Esophagus muscularis mucosa (tissue), 4 donors: ENCODE data around the gene DMD. TPM values are rescaled to one million over a fixed set of nuclear protein-coding genes. Genes with fewer than 3 reads are reported as not detected.

Source experiments
- DNase-seq: peaks from one replicate; pipeline ENCODE4 v3.0.0-alpha.2; 2017; ENCODE audit errors: extremely low spot score
- H3K27ac ChIP-seq, 4 donors: fragments of 200-600 bp; sonication (generic); replicated peaks in 1 of 4; 1 replicate in 3 of 4; 2 replicates in 1 of 4; pipeline ENCODE4 v1.5.1; 2016 to 2019; ENCODE audit warnings: mild to moderate bottlenecking in 1 of 4
- H3K27me3 ChIP-seq, 4 donors: fragments of 200-600 bp; sonication (generic); one replicate each; pipeline versions ENCODE4 v1.5.1 to v1.6.0; 2016 to 2019
- H3K36me3 ChIP-seq, 4 donors: fragments of 200-600 bp; sonication (generic); one replicate each; pipeline ENCODE4 v1.5.1; 2016 to 2019
- H3K4me1 ChIP-seq, 4 donors: fragments of 200-600 bp; sonication (generic); one replicate each; pipeline ENCODE4 v1.5.1; 2016 to 2019
- H3K4me3 ChIP-seq, 4 donors: fragments of 200-600 bp; sonication (generic); 1 replicate in 2 of 4; 2 replicates in 2 of 4; pipeline ENCODE4 v1.5.1; 2016 to 2019; ENCODE audit warnings: mild to moderate bottlenecking in 4 of 4, moderate library complexity in 1 of 4
- H3K9me3 ChIP-seq, 4 donors: fragments of 200-600 bp; sonication (generic); 1 replicate in 3 of 4; 2 replicates in 1 of 4; pipeline ENCODE4 v1.5.1; 2016 to 2019
- CTCF ChIP-seq, 3 experiments: fragments of 200-600 bp in 2 of 3; fragments of 450-650 bp in 1 of 3; sonication (generic) in 2 of 3; IDR thresholded peaks; one replicate each; pipeline ENCODE4 v1.5.1; 2017 to 2019; ENCODE audit warnings: antibody characterized with exemption in 3 of 3, mild to moderate bottlenecking in 2 of 3, moderate library complexity in 1 of 3
- EP300 ChIP-seq: sonication (generic); formaldehyde crosslinking; IDR thresholded peaks from one replicate; pipeline ENCODE4 v1.6.1; 2017; ENCODE audit warnings: antibody characterized with exemption
- POLR2A ChIP-seq: fragments of 450-650 bp; IDR thresholded peaks from one replicate; pipeline ENCODE4 v1.6.1; 2017; ENCODE audit warnings: antibody characterized with exemption, moderate library complexity, mild to moderate bottlenecking, low read depth
- POLR2AphosphoS5 ChIP-seq, 2 donors: sonication (generic); formaldehyde crosslinking; IDR thresholded peaks; one replicate each; pipeline ENCODE4 v1.6.1; 2017; ENCODE audit warnings: antibody characterized with exemption in 2 of 2
- WGBS: methylation state at CpG from one replicate; pipeline ENCODE4 v1.1.5; 2018; 5-methylcytosine and 5-hydroxymethylcytosine counted together
- intact Hi-C: fragments of 100-400 bp; cut with DNase I; formaldehyde crosslinking; loops from one replicate; pipeline ENCODE4 v1.15.1; 2023
- total RNA-seq, 4 donors: library from RNA; depleted of rRNA; stranded (reverse); fragments of >200 nt; gene quantifications; one replicate each; pipeline versions ENCODE4 v1.1.0 to v1.2.1, GENCODE V29; 2016

DMD gene
- total RNA-seq, 4 donors from 2014 or later, result 127 to 210 (median 188) TPM

GRCh38 chrX:31298916-31299315, 1912.4 kb downstream of the DMD start:
- H3K27me3 ChIP-seq, result no peaks in the 10 kb centered on the region
- H3K4me3 ChIP-seq, result no peak overlapping the region
- 57% methylated on average over 4 of the region's 4 CpGs for WGBS
- no peaks in the 10 kb centered on the region for H3K36me3 ChIP-seq
- H3K27ac ChIP-seq, result no peak overlapping the region
- TF ChIP-seq POLR2A, result no peak
- TF ChIP-seq POLR2AphosphoS5 (IDR thresholded peaks at IDR 0.05), result no peak
- TF ChIP-seq CTCF (IDR thresholded peaks at IDR 0.05), result no peak
- no peak for TF ChIP-seq EP300
- H3K4me1 ChIP-seq, result no peaks in the 10 kb centered on the region
- DNase-seq, result no peak
- intact Hi-C loops, result no loop called here
- H3K9me3 ChIP-seq, result no peaks in the 10 kb centered on the region

GRCh38 chrX:31297881-31298280, 1913.5 kb downstream of the DMD start:
- TF ChIP-seq EP300 (no peak), POLR2A (no peak), CTCF (IDR thresholded peaks at IDR 0.05) (no peak), POLR2AphosphoS5 (IDR thresholded peaks at IDR 0.05) (no peak)

GRCh38 chrX:31294475-31294874, 1916.9 kb downstream of the DMD start:
- no peak overlapping the region for H3K27ac ChIP-seq
- DNase-seq, result no peak
- peaks cover 0 to 5% (median 0%) of the 10 kb centered on the region in 4 donors for H3K9me3 ChIP-seq
- H3K36me3 ChIP-seq, result no peaks in the 10 kb centered on the region
- no peak overlapping the region for H3K4me3 ChIP-seq
- no peaks in the 10 kb centered on the region for H3K4me1 ChIP-seq
- intact Hi-C loops, result no loop called here
- TF ChIP-seq POLR2AphosphoS5 (IDR thresholded peaks at IDR 0.05) (no peak), CTCF (IDR thresholded peaks at IDR 0.05) (no peak), EP300 (no peak), POLR2A (no peak)
- WGBS, result 81% methylated on average over 3 of the region's 3 CpGs
- no peaks in the 10 kb centered on the region for H3K27me3 ChIP-seq

More at GRCh38 chrX:31297881-31298280, 1913.5 kb downstream of the DMD start:
- H3K27ac ChIP-seq, result no peak overlapping the region
- no peaks in the 10 kb centered on the region for H3K9me3 ChIP-seq
- intact Hi-C loops, result no loop called here
- H3K27me3 ChIP-seq, result no peaks in the 10 kb centered on the region
- no peaks in the 10 kb centered on the region for H3K36me3 ChIP-seq
- no peak for DNase-seq
- H3K4me3 ChIP-seq, result no peak overlapping the region
- no peaks in the 10 kb centered on the region for H3K4me1 ChIP-seq

GRCh38 chrX:31293409-31293808, 1917.9 kb downstream of the DMD start:
- peaks cover 0 to 5% (median 0%) of the 10 kb centered on the region in 4 donors for H3K9me3 ChIP-seq
- WGBS, result 83% methylated on average over 6 of the region's 6 CpGs
- no peaks in the 10 kb centered on the region for H3K36me3 ChIP-seq
- no peaks in the 10 kb centered on the region for H3K27me3 ChIP-seq
- H3K27ac ChIP-seq, result no peak overlapping the region
- TF ChIP-seq CTCF (IDR thresholded peaks at IDR 0.05), result no peak
- no peak for TF ChIP-seq EP300
- no peak for TF ChIP-seq POLR2AphosphoS5 (IDR thresholded peaks at IDR 0.05)
- TF ChIP-seq POLR2A, result no peak
- no peak overlapping the region for H3K4me3 ChIP-seq
- intact Hi-C loops, result no loop called here
- DNase-seq, result no peak
- H3K4me1 ChIP-seq, result no peaks in the 10 kb centered on the region

- H3K4me3 ChIP-seq, result no peak overlapping the region
- TF ChIP-seq POLR2A (no peak), CTCF (IDR thresholded peaks at IDR 0.05) (no peak), EP300 (no peak), POLR2AphosphoS5 (IDR thresholded peaks at IDR 0.05) (no peak)
- no peaks in the 10 kb centered on the region for H3K27me3 ChIP-seq
- H3K4me1 ChIP-seq, result no peaks in the 10 kb centered on the region
- no peak for DNase-seq
- intact Hi-C loops, result no loop called here
- no peaks in the 10 kb centered on the region for H3K36me3 ChIP-seq
- WGBS, result 82% methylated on average over 5 of the region's 5 CpGs
- no peak overlapping the region for H3K27ac ChIP-seq
- peaks cover 0 to 5% (median 0%) of the 10 kb centered on the region in 4 donors for H3K9me3 ChIP-seq
These were observed 1920.2 kb downstream of the DMD start for GRCh38 chrX:31291131-31291530.
